B cell (primary cell): ENCODE results near the gene CCL17. TPM values are rescaled to one million over a fixed set of nuclear protein-coding genes. Genes with fewer than 3 reads are reported as not detected.

Experiments
- ATAC-seq: fragments of 200-7000 bp; cut with Tn5 transposase; one replicate; pipeline ENCODE4 v1.10.0; 2021; ENCODE audit warnings: low read depth, mild to moderate bottlenecking, moderate number of reproducible peaks, moderate library complexity
- CTCF ChIA-PET: fragments of 350-600 bp; sonication (Branson Sonifier 250); formaldehyde crosslinking; loops from one replicate; lab custom pipeline; 2021; ENCODE audit warnings: antibody characterized with exemption, inconsistent platforms; lab: Charles Lee
- POLR2A ChIA-PET: fragments of 350-600 bp; sonication (Branson Sonifier 250); formaldehyde crosslinking; loops from one replicate; lab custom pipeline; 2021; ENCODE audit warnings: antibody characterized with exemption; lab: Charles Lee
- DNase-seq: peaks from one replicate; pipeline ENCODE4 v3.0.0; 2013
- H2AFZ ChIP-seq: 2 replicates; pipeline ENCODE4 v1.6.1; 2012; ENCODE audit warnings: mild to moderate bottlenecking, low read depth, low read length; ENCODE audit not compliant: insufficient read depth, poor library complexity, severe bottlenecking
- H3K27ac ChIP-seq, 2 donors: 1 replicate in 1 of 2; 2 replicates in 1 of 2; pipeline ENCODE4 v1.5.1; 2012 to 2013; ENCODE audit warnings: low read length in 2 of 2, mild to moderate bottlenecking in 2 of 2, moderate library complexity in 1 of 2
- H3K27me3 ChIP-seq, 4 experiments: fragments of 200-600 bp in 1 of 4; sonication (generic) in 1 of 4; replicated peaks in 1 of 4; 1 replicate in 2 of 4; 2 replicates in 2 of 4; pipeline versions ENCODE4 v1.6.1 to v1.7.0; 2013 to 2016; ENCODE audit warnings: low read length in 3 of 4, mild to moderate bottlenecking in 2 of 4, mixed read lengths in 1 of 4, moderate library complexity in 1 of 4; ENCODE audit not compliant: insufficient read depth in 4 of 4, control insufficient read depth in 3 of 4; ENCODE audit errors: control extremely low read depth in 1 of 4
- H3K36me3 ChIP-seq, 2 experiments: replicated peaks in 1 of 2; 1 replicate in 1 of 2; 2 replicates in 1 of 2; pipeline versions ENCODE4 v1.6.1 to v1.7.1; 2013; ENCODE audit warnings: low read length in 1 of 2; ENCODE audit not compliant: insufficient read depth in 2 of 2, control insufficient read depth in 1 of 2; ENCODE audit errors: control extremely low read depth in 1 of 2, extremely low read depth in 1 of 2
- H3K4me1 ChIP-seq, 2 donors: fragments of 200-600 bp in 1 of 2; sonication (generic) in 1 of 2; 1 replicate in 1 of 2; 2 replicates in 1 of 2; pipeline versions ENCODE4 v1.5.1 to v1.6.1; 2013 to 2017; ENCODE audit warnings: low read length in 2 of 2; ENCODE audit not compliant: control insufficient read depth in 2 of 2, insufficient read depth in 2 of 2
- H3K4me2 ChIP-seq: replicated peaks from 2 replicates; pipeline ENCODE3; 2012; ENCODE audit warnings: mild to moderate bottlenecking, low read depth, low read length; ENCODE audit not compliant: poor library complexity, severe bottlenecking
- H3K4me3 ChIP-seq, 5 experiments: fragments of 200-600 bp in 1 of 5; sonication (generic) in 1 of 5; 1 replicate in 3 of 5; 2 replicates in 2 of 5; pipeline versions ENCODE4 v1.5.1 to v1.7.0; 2011 to 2016; ENCODE audit warnings: low read length in 4 of 5, mild to moderate bottlenecking in 4 of 5, low read depth in 2 of 5, control low read depth in 1 of 5, moderate library complexity in 1 of 5; ENCODE audit not compliant: insufficient read depth in 1 of 5; ENCODE audit errors: control extremely low read depth in 1 of 5, extremely low read depth in 1 of 5
- H3K79me2 ChIP-seq: fragments of 200-600 bp; sonication (generic); one replicate; pipeline ENCODE4 v1.6.0; 2016; ENCODE audit warnings: low read length; ENCODE audit not compliant: control insufficient read depth, insufficient read depth
- H3K9ac ChIP-seq: fragments of 200-600 bp; sonication (generic); 2 replicates; pipeline ENCODE4 v1.6.1; 2017; ENCODE audit warnings: mild to moderate bottlenecking, low read length, moderate library complexity
- H3K9me3 ChIP-seq, 3 donors: one replicate each; pipeline versions ENCODE4 v1.6.1 to v1.7.1; 2013; ENCODE audit warnings: low read length in 2 of 3; ENCODE audit not compliant: control insufficient read depth in 2 of 3, insufficient read depth in 1 of 3; ENCODE audit errors: control extremely low read depth in 1 of 3
- H4K20me1 ChIP-seq: 2 replicates; pipeline ENCODE4 v1.6.0; 2012; ENCODE audit warnings: mild to moderate bottlenecking, low read length; ENCODE audit not compliant: insufficient read depth, control insufficient read depth, poor library complexity, severe bottlenecking
- H3K27ac Mint-ChIP-seq: one replicate; pipeline ENCODE4 v1.8.0; 2021; ENCODE audit warnings: mixed read lengths
- H3K27me3 Mint-ChIP-seq: one replicate; pipeline ENCODE4 v1.8.0; 2021; ENCODE audit warnings: mixed read lengths
- H3K4me1 Mint-ChIP-seq: one replicate; pipeline ENCODE4 v1.8.0; 2021; ENCODE audit warnings: mixed read lengths
- H3K4me3 Mint-ChIP-seq: one replicate; pipeline ENCODE4 v1.8.0; 2021; ENCODE audit warnings: mixed read lengths
- H3K9me3 Mint-ChIP-seq: one replicate; pipeline ENCODE4 v1.8.0; 2022; ENCODE audit warnings: mixed read lengths; ENCODE audit not compliant: insufficient read depth
- EZH2 ChIP-seq: IDR thresholded peaks from 2 replicates; pipeline ENCODE4 v1.6.1; 2012; ENCODE audit warnings: borderline replicate concordance, low read depth, mild to moderate bottlenecking, moderate library complexity, low read length; ENCODE audit not compliant: insufficient read depth, poor library complexity, severe bottlenecking
- WGBS: methylation state at CpG from one replicate; pipeline ENCODE4 v1.1.5; 2013; ENCODE audit warnings: missing lambda C conversion rate; ENCODE audit not compliant: insufficient coverage; 5-methylcytosine and 5-hydroxymethylcytosine counted together
- intact Hi-C: fragments of 100-400 bp; cut with micrococcal nuclease; formaldehyde crosslinking; loops from one replicate; pipeline ENCODE4 v1.10.0; 2022
- polyA plus RNA-seq: library from polyadenylated mRNA; depleted of rRNA; stranded (reverse); fragments of >200 nt; gene quantifications from 2 replicates; pipeline ENCODE4 v1.2.3, GENCODE V29; 2012
- total RNA-seq, 2 donors: library from RNA; stranded (reverse); fragments of 120-200 nt in 1 of 2; gene quantifications; 1 replicate in 1 of 2; 2 replicates in 1 of 2; pipeline versions ENCODE4 v1.2.3 to v1.2.4, GENCODE V29; 2013 to 2022
- TF ChIP-seq, protein P1 (sequence below): fragments of 200-600 bp; IDR thresholded peaks from one replicate; pipeline ENCODE4 v1.8.0; 2022; ENCODE audit warnings: antibody characterized with exemption, mild to moderate bottlenecking

CCL17 gene
- total and polyA plus RNA-seq, 2 donors (not counting 1 experiment from before 2014, with no cell fraction given) = not detected

DNA sequence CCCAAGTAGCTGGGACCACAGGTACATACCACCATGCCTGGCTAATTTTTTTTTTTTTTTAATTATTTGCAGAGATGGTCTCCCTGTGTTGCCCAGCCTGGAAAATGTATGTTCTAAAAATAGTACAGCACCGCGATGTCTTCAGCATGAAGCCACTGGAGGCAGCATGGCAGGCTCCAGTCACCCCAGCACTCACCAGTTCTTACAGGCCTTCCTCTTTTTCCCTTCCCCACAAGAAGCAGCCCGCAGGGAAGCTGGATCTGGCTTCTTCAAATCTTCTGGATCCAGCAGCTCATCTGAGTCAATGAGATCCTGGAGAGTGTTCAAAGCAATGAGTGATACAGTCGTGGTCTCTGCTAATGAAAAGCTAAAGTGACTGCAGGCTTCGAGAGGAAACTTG lies 26.4 kb downstream of the CCL17 start:
- Mint-ChIP-seq H3K4me1 (no peaks in the 10 kb centered on the region), H3K4me3 (no peak overlapping the region), H3K9me3 (no peaks in the 10 kb centered on the region), H3K27me3 (no peaks in the 10 kb centered on the region), H3K27ac (no peak overlapping the region)
- no peak overlapping the region for H3K27ac ChIP-seq
- intact Hi-C loops = no loop called here
- no peaks in the 10 kb centered on the region for H3K79me2 ChIP-seq
- no peak for ATAC-seq
- ChIA-PET POLR2A (interaction anchor here (0.7 kb wide), 1 partner anchor 41 kb away, joined by 4 read pairs; no protein-coding TSS in a partner anchor), CTCF (interaction anchor here (1.5 to 2.8 kb wide), 2 partner anchors 13 to 14 kb away, joined by 8 to 10 read pairs; no protein-coding TSS in a partner anchor)
- H4K20me1 ChIP-seq = no peaks in the 10 kb centered on the region
- no peak overlapping the region for H2AFZ ChIP-seq
- H3K36me3 ChIP-seq = peaks cover 1 to 74% of the 10 kb centered on the region in 2 experiments
- H3K27me3 ChIP-seq = no peaks in the 10 kb centered on the region
- H3K9me3 ChIP-seq = no peaks in the 10 kb centered on the region
- 94% methylated on average over 2 of the region's 5 CpGs for WGBS
- TF ChIP-seq, protein P1, sequence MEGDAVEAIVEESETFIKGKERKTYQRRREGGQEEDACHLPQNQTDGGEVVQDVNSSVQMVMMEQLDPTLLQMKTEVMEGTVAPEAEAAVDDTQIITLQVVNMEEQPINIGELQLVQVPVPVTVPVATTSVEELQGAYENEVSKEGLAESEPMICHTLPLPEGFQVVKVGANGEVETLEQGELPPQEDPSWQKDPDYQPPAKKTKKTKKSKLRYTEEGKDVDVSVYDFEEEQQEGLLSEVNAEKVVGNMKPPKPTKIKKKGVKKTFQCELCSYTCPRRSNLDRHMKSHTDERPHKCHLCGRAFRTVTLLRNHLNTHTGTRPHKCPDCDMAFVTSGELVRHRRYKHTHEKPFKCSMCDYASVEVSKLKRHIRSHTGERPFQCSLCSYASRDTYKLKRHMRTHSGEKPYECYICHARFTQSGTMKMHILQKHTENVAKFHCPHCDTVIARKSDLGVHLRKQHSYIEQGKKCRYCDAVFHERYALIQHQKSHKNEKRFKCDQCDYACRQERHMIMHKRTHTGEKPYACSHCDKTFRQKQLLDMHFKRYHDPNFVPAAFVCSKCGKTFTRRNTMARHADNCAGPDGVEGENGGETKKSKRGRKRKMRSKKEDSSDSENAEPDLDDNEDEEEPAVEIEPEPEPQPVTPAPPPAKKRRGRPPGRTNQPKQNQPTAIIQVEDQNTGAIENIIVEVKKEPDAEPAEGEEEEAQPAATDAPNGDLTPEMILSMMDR = no peak
- TF ChIP-seq EZH2 = no peak
- no peaks in the 10 kb centered on the region for H3K4me1 ChIP-seq
- no peak overlapping the region for H3K4me2 ChIP-seq
- DNase-seq = no peak
- no peak overlapping the region for H3K4me3 ChIP-seq
- H3K9ac ChIP-seq = no peak overlapping the region

DNA sequence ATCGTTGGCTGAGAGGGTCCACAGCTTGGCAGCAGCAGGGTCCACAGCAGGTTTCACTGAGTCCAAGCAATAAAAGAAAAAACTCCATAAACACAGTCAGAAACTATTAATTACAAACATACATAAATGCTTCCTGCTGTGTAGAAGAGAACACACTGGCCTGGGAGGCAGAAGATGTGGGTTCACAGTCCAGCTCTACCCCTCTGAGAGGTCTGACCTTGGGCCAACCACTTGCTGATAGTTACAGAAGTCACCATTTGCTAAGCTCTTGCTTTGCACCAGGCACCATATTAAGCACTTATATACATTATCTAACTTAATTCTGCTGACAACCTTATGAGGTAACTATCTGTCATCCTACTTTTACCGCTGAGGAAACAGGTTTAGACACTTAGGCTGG lies 27.9 kb downstream of the CCL17 start:
- H3K9me3 Mint-ChIP-seq = no peaks in the 10 kb centered on the region
- Histone ChIP-seq H3K36me3 (peaks cover 1 to 83% of the 10 kb centered on the region in 2 experiments), H3K4me2 (no peak overlapping the region), H3K4me3 (no peak overlapping the region), H3K4me1 (no peaks in the 10 kb centered on the region), H3K79me2 (no peaks in the 10 kb centered on the region), H3K9ac (no peak overlapping the region), H3K27ac (no peak overlapping the region), H3K27me3 (no peaks in the 10 kb centered on the region), H4K20me1 (no peaks in the 10 kb centered on the region), H3K9me3 (no peaks in the 10 kb centered on the region), H2AFZ (no peak overlapping the region)
- no peaks in the 10 kb centered on the region for H3K27me3 Mint-ChIP-seq
- WGBS = 100% methylated on average over 1 of the region's 2 CpGs
- DNase-seq (no peak), ATAC-seq (no peak)
- POLR2A ChIA-PET = no interaction called here
- TF ChIP-seq, protein P1 = no peak
- TF ChIP-seq EZH2 = no peak
- H3K4me3 Mint-ChIP-seq = no peak overlapping the region
- no peaks in the 10 kb centered on the region for H3K4me1 Mint-ChIP-seq
- H3K27ac Mint-ChIP-seq = no peak overlapping the region
- intact Hi-C loops = no loop called here
- CTCF ChIA-PET = interaction anchor here (2.8 kb wide), 1 partner anchor 15 kb away, joined by 10 read pairs; no protein-coding TSS in a partner anchor
